Trophoblast cell (in vitro differentiated cells and primary cell): ENCODE results near the gene ETNK1.
"Not testable (repeated sequence)": the region's sequence is repeated elsewhere in the genome, so short reads cannot be mapped to it uniquely, and the experiment has no call there.

Source experiments
- DNase-seq, 2 donors: peaks; one replicate each; pipeline ENCODE4 v3.0.0-alpha.2; 2016
- H2AFZ ChIP-seq: 2 replicates; pipeline ENCODE4 v1.6.1; 2013; ENCODE audit warnings: low read length, moderate library complexity, mild to moderate bottlenecking; ENCODE audit not compliant: insufficient read depth, poor library complexity
- H2AK5ac ChIP-seq: 2 replicates; pipeline ENCODE4 v1.6.1; 2013; ENCODE audit warnings: mild to moderate bottlenecking, low read length
- H2BK120ac ChIP-seq: 2 replicates; pipeline ENCODE4 v1.6.1; 2013; ENCODE audit warnings: low read length, mild to moderate bottlenecking, moderate library complexity; ENCODE audit not compliant: insufficient read depth, poor library complexity
- H2BK12ac ChIP-seq: 2 replicates; pipeline ENCODE4 v1.6.1; 2013; ENCODE audit warnings: mild to moderate bottlenecking, low read length, moderate library complexity
- H2BK5ac ChIP-seq: 2 replicates; pipeline ENCODE4 v1.6.1; 2013; ENCODE audit warnings: low read length, low read depth, moderate library complexity, mild to moderate bottlenecking; ENCODE audit not compliant: poor library complexity
- H3K14ac ChIP-seq: 2 replicates; pipeline ENCODE4 v1.6.1; 2013; ENCODE audit warnings: mild to moderate bottlenecking, low read length
- H3K18ac ChIP-seq: 2 replicates; pipeline ENCODE4 v1.6.1; 2013; ENCODE audit warnings: mild to moderate bottlenecking, low read length
- H3K23ac ChIP-seq: 2 replicates; pipeline ENCODE4 v1.6.1; 2013; ENCODE audit warnings: low read length
- H3K27ac ChIP-seq: 2 replicates; pipeline ENCODE4 v1.5.1; 2013; ENCODE audit warnings: low read depth, mild to moderate bottlenecking, inconsistent platforms, low read length, moderate library complexity
- H3K27me3 ChIP-seq: 2 replicates; pipeline ENCODE4 v1.6.1; 2013; ENCODE audit warnings: inconsistent platforms, mild to moderate bottlenecking, low read length, moderate library complexity; ENCODE audit not compliant: insufficient read depth
- H3K36me3 ChIP-seq, 2 experiments: 1 replicate in 1 of 2; 2 replicates in 1 of 2; pipeline ENCODE4 v1.6.1; 2013; ENCODE audit warnings: low read length in 2 of 2, mild to moderate bottlenecking in 2 of 2, moderate library complexity in 1 of 2; ENCODE audit not compliant: insufficient read depth in 2 of 2, control insufficient read depth in 1 of 2
- H3K4ac ChIP-seq: 2 replicates; pipeline ENCODE4 v1.6.1; 2013; ENCODE audit warnings: low read depth, mild to moderate bottlenecking, low read length, moderate library complexity
- H3K4me1 ChIP-seq, 2 experiments: 1 replicate in 1 of 2; 2 replicates in 1 of 2; pipeline ENCODE4 v1.6.1; 2013; ENCODE audit warnings: low read length in 2 of 2, mild to moderate bottlenecking in 2 of 2, moderate library complexity in 1 of 2; ENCODE audit not compliant: insufficient read depth in 2 of 2, control insufficient read depth in 1 of 2
- H3K4me2 ChIP-seq: 2 replicates; pipeline ENCODE4 v1.6.1; 2013; ENCODE audit warnings: inconsistent platforms, mild to moderate bottlenecking, low read length, moderate library complexity
- H3K4me3 ChIP-seq: 2 replicates; pipeline ENCODE4 v1.5.1; 2013; ENCODE audit warnings: mild to moderate bottlenecking, low read depth, low read length, inconsistent platforms
- H3K79me1 ChIP-seq: one replicate; pipeline ENCODE4 v1.6.1; 2013; ENCODE audit warnings: low read length
- H3K79me2 ChIP-seq: 2 replicates; pipeline ENCODE4 v1.6.1; 2013; ENCODE audit warnings: low read length, mild to moderate bottlenecking; ENCODE audit not compliant: control insufficient read depth, insufficient read depth, poor library complexity
- H3K9ac ChIP-seq: 2 replicates; pipeline ENCODE4 v1.6.1; 2013; ENCODE audit warnings: mild to moderate bottlenecking, low read length
- H3K9me3 ChIP-seq: 2 replicates; pipeline ENCODE4 v1.6.1; 2013; ENCODE audit warnings: low read depth, mild to moderate bottlenecking, control low read depth, inconsistent platforms, low read length; ENCODE audit not compliant: insufficient read depth
- H4K12ac ChIP-seq: 2 replicates; pipeline ENCODE4 v1.6.1; 2013; ENCODE audit warnings: low read depth, mild to moderate bottlenecking, low read length, moderate library complexity
- H4K8ac ChIP-seq: 2 replicates; pipeline ENCODE4 v1.6.1; 2013; ENCODE audit warnings: low read depth, mild to moderate bottlenecking, low read length, moderate library complexity
- H4K91ac ChIP-seq: one replicate; pipeline ENCODE4 v1.6.1; 2013; ENCODE audit warnings: low read depth, mild to moderate bottlenecking, low read length, moderate library complexity
- WGBS: extraction: QIAGEN DNeasy Blood & Tissue Kit; methylation state at CpG from one replicate; pipeline ENCODE4 v1.1.7; 2013; ENCODE audit warnings: missing lambda C conversion rate; ENCODE audit not compliant: insufficient read length, insufficient coverage; ENCODE audit errors: extremely low coverage; 5-methylcytosine and 5-hydroxymethylcytosine counted together

Gene ETNK1

DNA sequence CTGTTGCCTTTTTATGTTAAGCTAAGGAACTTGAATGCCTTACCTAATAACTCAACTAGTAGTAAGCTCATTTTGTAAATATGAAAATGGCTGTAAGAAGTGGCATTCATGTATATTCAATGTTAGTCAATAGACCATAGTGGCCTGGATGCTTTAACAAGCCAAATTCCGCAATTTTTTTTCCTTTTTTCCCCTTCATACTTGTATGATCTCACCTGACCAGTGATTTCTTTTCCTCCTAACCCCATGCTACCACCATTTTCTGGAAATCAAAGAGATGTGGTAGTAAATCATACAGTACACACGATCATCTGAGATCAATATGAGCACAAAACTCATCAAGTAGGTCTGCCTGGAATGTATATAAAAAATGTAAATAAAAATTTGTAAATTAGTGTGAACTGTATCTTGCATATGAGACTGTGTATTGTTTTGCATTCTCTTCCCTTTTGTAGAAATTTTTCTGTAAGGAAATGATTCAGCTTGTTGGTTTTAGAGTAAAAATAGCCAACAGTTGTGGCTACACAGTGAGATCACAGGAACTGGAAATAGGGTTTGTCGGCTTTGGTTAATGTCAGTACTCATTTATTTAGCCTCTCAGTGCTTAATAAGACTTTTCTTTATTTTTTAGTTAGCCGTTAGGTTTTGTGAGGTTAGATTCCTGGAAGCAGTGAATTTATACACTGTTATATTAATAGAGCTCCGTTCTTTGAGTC is 62.5 kb downstream of the ETNK1 start:
- no peak overlapping the region for H2BK5ac ChIP-seq
- DNase-seq: no peak
- H2BK120ac ChIP-seq: no peak overlapping the region
- no peaks in the 10 kb centered on the region for H3K79me2 ChIP-seq
- WGBS: no CpG with 5 or more reads among the region's 5 CpGs
- no peaks in the 10 kb centered on the region for H3K4me1 ChIP-seq
- H4K91ac ChIP-seq: no peak overlapping the region
- H3K18ac ChIP-seq: no peak overlapping the region
- H4K12ac ChIP-seq: no peak overlapping the region
- no peak overlapping the region for H3K27ac ChIP-seq
- H3K9ac ChIP-seq: no peak overlapping the region
- H3K4me2 ChIP-seq: no peak overlapping the region
- H3K14ac ChIP-seq: no peak overlapping the region
- H3K4ac ChIP-seq: no peak overlapping the region
- H3K4me3 ChIP-seq: no peak overlapping the region
- no peak overlapping the region for H2AFZ ChIP-seq
- H3K79me1 ChIP-seq: no peaks in the 10 kb centered on the region
- H3K36me3 ChIP-seq: peaks cover 3% of the 10 kb centered on the region in 2 experiments
- no peak overlapping the region for H3K23ac ChIP-seq
- H3K9me3 ChIP-seq: no peaks in the 10 kb centered on the region
- H2AK5ac ChIP-seq: no peak overlapping the region
- no peak overlapping the region for H4K8ac ChIP-seq
- H2BK12ac ChIP-seq: no peak overlapping the region
- no peaks in the 10 kb centered on the region for H3K27me3 ChIP-seq

DNA sequence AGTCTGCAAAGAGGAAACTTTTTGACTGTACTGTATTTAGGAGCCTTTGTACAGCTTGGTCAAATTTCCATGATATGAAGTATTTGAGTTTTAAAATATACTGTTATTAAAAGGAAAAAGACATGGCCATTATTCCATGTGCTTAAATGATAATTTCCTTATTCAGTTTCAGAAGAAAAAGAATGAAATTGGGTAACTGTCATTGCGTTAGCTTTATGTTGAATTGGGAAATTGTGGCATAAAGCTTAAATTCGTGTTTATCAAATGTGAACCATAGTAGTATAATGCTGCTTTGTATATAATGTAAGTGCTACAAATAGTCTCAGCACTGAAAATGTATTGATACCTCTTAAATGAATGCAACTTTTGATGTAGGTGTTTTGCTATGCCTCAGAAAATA is 64.9 kb downstream of the ETNK1 start:
- no peak overlapping the region for H4K91ac ChIP-seq
- H4K8ac ChIP-seq: no peak overlapping the region
- peaks cover 7% of the 10 kb centered on the region for H3K9me3 ChIP-seq
- H4K12ac ChIP-seq: no peak overlapping the region
- H3K27me3 ChIP-seq: no peaks in the 10 kb centered on the region
- no peak overlapping the region for H3K4me3 ChIP-seq
- H3K79me1 ChIP-seq: no peaks in the 10 kb centered on the region
- H3K27ac ChIP-seq: no peak overlapping the region
- no peaks in the 10 kb centered on the region for H3K79me2 ChIP-seq
- no peak overlapping the region for H3K18ac ChIP-seq
- no peak overlapping the region for H3K14ac ChIP-seq
- H3K4ac ChIP-seq: no peak overlapping the region
- no peak overlapping the region for H2BK120ac ChIP-seq
- no peaks in the 10 kb centered on the region for H3K4me1 ChIP-seq
- H3K36me3 ChIP-seq: peaks cover 3% of the 10 kb centered on the region in 2 experiments
- no CpG with 5 or more reads among the region's 2 CpGs for WGBS
- no peak overlapping the region for H2BK12ac ChIP-seq
- DNase-seq: no peak
- H2AK5ac ChIP-seq: no peak overlapping the region
- H2BK5ac ChIP-seq: no peak overlapping the region
- no peak overlapping the region for H3K23ac ChIP-seq
- H3K9ac ChIP-seq: no peak overlapping the region
- H2AFZ ChIP-seq: no peak overlapping the region
- H3K4me2 ChIP-seq: no peak overlapping the region

GRCh38 chr12:22691319-22691718 is 66.3 kb downstream of the ETNK1 start:
- Histone ChIP-seq H3K27me3 (no peaks in the 10 kb centered on the region), H3K36me3 (peaks cover 3% of the 10 kb centered on the region in 2 experiments), H3K79me2 (no peaks in the 10 kb centered on the region), H4K8ac (no peak overlapping the region), H2BK120ac (no peak overlapping the region), H4K91ac (no peak overlapping the region), H3K23ac (no peak overlapping the region), H3K9ac (no peak overlapping the region), H4K12ac (no peak overlapping the region), H3K79me1 (no peaks in the 10 kb centered on the region), H2AK5ac (no peak overlapping the region), H2AFZ (no peak overlapping the region), H3K18ac (no peak overlapping the region), H2BK12ac (no peak overlapping the region), H3K9me3 (peaks cover 7% of the 10 kb centered on the region), H2BK5ac (no peak overlapping the region), H3K27ac (no peak overlapping the region), H3K14ac (no peak overlapping the region), H3K4me2 (no peak overlapping the region), H3K4ac (no peak overlapping the region), H3K4me3 (no peak overlapping the region), H3K4me1 (no peaks in the 10 kb centered on the region)
- WGBS: no CpG with 5 or more reads among the region's 2 CpGs
- no peak for DNase-seq

- H3K14ac ChIP-seq, H3K27ac ChIP-seq, H3K4me1 ChIP-seq, H2BK5ac ChIP-seq, H2AK5ac ChIP-seq, H2BK120ac ChIP-seq, H3K4ac ChIP-seq, H3K4me2 ChIP-seq, H2AFZ ChIP-seq, H3K79me2 ChIP-seq, H3K9me3 ChIP-seq, H4K12ac ChIP-seq, H4K91ac ChIP-seq, H3K23ac ChIP-seq, H3K27me3 ChIP-seq, DNase-seq, H4K8ac ChIP-seq, H3K9ac ChIP-seq, H3K4me3 ChIP-seq, H3K79me1 ChIP-seq, H2BK12ac ChIP-seq, H3K36me3 ChIP-seq, H3K18ac ChIP-seq: not testable (repeated sequence)
- WGBS: no CpG with 5 or more reads among the region's 1 CpG
These were observed 67.5 kb downstream of the ETNK1 start for GRCh38 chr12:22692467-22692866.
